Measurements from ENCODE around the gene CTAGE4.
A peak's percentile ranks its signal among the peaks of the same experiment; 100 is the strongest.
"Not testable (repeated sequence)": the region's sequence is repeated elsewhere in the genome, so short reads cannot be mapped to it uniquely, and the experiment has no call there.

The CTAGE4 gene

GRCh38 chr7:144193782-144194181 lies 10.5 kb downstream of the CTAGE4 start:
- not testable (repeated sequence) for H3K27me3 Mint-ChIP-seq; H3K4me3 Mint-ChIP-seq; H3K9me3 Mint-ChIP-seq; H3K4me1 Mint-ChIP-seq (ENCODE audit: low read depth); H3K27ac Mint-ChIP-seq; H3K36me3 Mint-ChIP-seq (ENCODE audit: low read depth); DNase-seq

- not testable (repeated sequence) for DNase-seq; H3K27me3 Mint-ChIP-seq; H3K27ac Mint-ChIP-seq; H3K4me3 Mint-ChIP-seq; H3K4me1 Mint-ChIP-seq (ENCODE audit: low read depth); H3K36me3 Mint-ChIP-seq (ENCODE audit: low read depth); H3K9me3 Mint-ChIP-seq
These were observed 11.2 kb downstream of the CTAGE4 start for GRCh38 chr7:144194453-144194852.

- peak within 1 kb of the TSS; percentile 55 for H3K27ac Mint-ChIP-seq
- H3K36me3 Mint-ChIP-seq (ENCODE audit: low read depth) = not testable (repeated sequence)
These were observed 12.1 kb downstream of the CTAGE4 start, which contains the start of gene ARHGEF35 for GRCh38 chr7:144195212-144195872. TSS of gene ARHGEF35 (minus strand) at chr7:144195833. CDS start at chr7:144188383, 7,450 bp downstream.

GRCh38 chr7:144198934-144199333 lies 15.7 kb downstream of the CTAGE4 start:
- H3K27ac Mint-ChIP-seq; H3K36me3 Mint-ChIP-seq (ENCODE audit: low read depth); H3K4me3 Mint-ChIP-seq; H3K4me1 Mint-ChIP-seq (ENCODE audit: low read depth); H3K9me3 Mint-ChIP-seq; H3K27me3 Mint-ChIP-seq; DNase-seq: not testable (repeated sequence)

More at GRCh38 chr7:144195212-144195872, 12.1 kb downstream of the CTAGE4 start, which contains the start of gene ARHGEF35:
- not testable (repeated sequence) for H3K27me3 Mint-ChIP-seq; H3K9me3 Mint-ChIP-seq; H3K4me1 Mint-ChIP-seq (ENCODE audit: low read depth)
- peak within 1 kb of the TSS; percentile 57 for H3K4me3 Mint-ChIP-seq
- DNase-seq = peak; percentile 35

GRCh38 chr7:144201978-144202377 lies 18.7 kb downstream of the CTAGE4 start:
- not testable (repeated sequence) for H3K4me1 Mint-ChIP-seq (ENCODE audit: low read depth); H3K27ac Mint-ChIP-seq; H3K4me3 Mint-ChIP-seq; H3K36me3 Mint-ChIP-seq (ENCODE audit: low read depth); H3K9me3 Mint-ChIP-seq; DNase-seq; H3K27me3 Mint-ChIP-seq

- not testable (repeated sequence) for H3K36me3 Mint-ChIP-seq (ENCODE audit: low read depth); H3K4me1 Mint-ChIP-seq (ENCODE audit: low read depth); H3K27me3 Mint-ChIP-seq; H3K27ac Mint-ChIP-seq; H3K9me3 Mint-ChIP-seq; H3K4me3 Mint-ChIP-seq; DNase-seq
These were observed 19.8 kb downstream of the CTAGE4 start for GRCh38 chr7:144203086-144203485.

GRCh38 chr7:144205306-144205705 lies 22.0 kb downstream of the CTAGE4 start:
- H3K9me3 Mint-ChIP-seq; H3K4me3 Mint-ChIP-seq; DNase-seq; H3K4me1 Mint-ChIP-seq (ENCODE audit: low read depth); H3K27ac Mint-ChIP-seq; H3K36me3 Mint-ChIP-seq (ENCODE audit: low read depth); H3K27me3 Mint-ChIP-seq: not testable (repeated sequence)

- H3K36me3 Mint-ChIP-seq (ENCODE audit: low read depth); H3K27ac Mint-ChIP-seq; H3K27me3 Mint-ChIP-seq; H3K4me3 Mint-ChIP-seq; H3K9me3 Mint-ChIP-seq; DNase-seq; H3K4me1 Mint-ChIP-seq (ENCODE audit: low read depth): not testable (repeated sequence)
These were observed 33.9 kb downstream of the CTAGE4 start for GRCh38 chr7:144217200-144217599.

GRCh38 chr7:144218581-144218980 lies 35.3 kb downstream of the CTAGE4 start:
- not testable (repeated sequence) for H3K4me1 Mint-ChIP-seq (ENCODE audit: low read depth); H3K27ac Mint-ChIP-seq; H3K36me3 Mint-ChIP-seq (ENCODE audit: low read depth); H3K9me3 Mint-ChIP-seq; H3K4me3 Mint-ChIP-seq; DNase-seq; H3K27me3 Mint-ChIP-seq

GRCh38 chr7:144219149-144219548 lies 35.9 kb downstream of the CTAGE4 start:
- not testable (repeated sequence) for H3K9me3 Mint-ChIP-seq; H3K27me3 Mint-ChIP-seq; H3K27ac Mint-ChIP-seq; H3K4me1 Mint-ChIP-seq (ENCODE audit: low read depth); DNase-seq; H3K36me3 Mint-ChIP-seq (ENCODE audit: low read depth); H3K4me3 Mint-ChIP-seq

GRCh38 chr7:144220531-144220930 lies 37.3 kb downstream of the CTAGE4 start:
- H3K36me3 Mint-ChIP-seq (ENCODE audit: low read depth); H3K27me3 Mint-ChIP-seq; H3K4me3 Mint-ChIP-seq; H3K9me3 Mint-ChIP-seq; H3K4me1 Mint-ChIP-seq (ENCODE audit: low read depth); H3K27ac Mint-ChIP-seq; DNase-seq: not testable (repeated sequence)

- H3K36me3 Mint-ChIP-seq (ENCODE audit: low read depth); H3K27me3 Mint-ChIP-seq; DNase-seq; H3K27ac Mint-ChIP-seq; H3K4me3 Mint-ChIP-seq; H3K9me3 Mint-ChIP-seq; H3K4me1 Mint-ChIP-seq (ENCODE audit: low read depth): not testable (repeated sequence)
These were observed 40.4 kb downstream of the CTAGE4 start for GRCh38 chr7:144223675-144224074.

- not testable (repeated sequence) for H3K36me3 Mint-ChIP-seq (ENCODE audit: low read depth)
These were observed 43.6 kb downstream of the CTAGE4 start for GRCh38 chr7:144226866-144227265.

GRCh38 chr7:144228810-144229209 lies 45.5 kb downstream of the CTAGE4 start:
- H3K27ac Mint-ChIP-seq = not testable (repeated sequence)

More at GRCh38 chr7:144226866-144227265, 43.6 kb downstream of the CTAGE4 start:
- H3K27ac Mint-ChIP-seq; H3K4me1 Mint-ChIP-seq (ENCODE audit: low read depth); H3K4me3 Mint-ChIP-seq; H3K9me3 Mint-ChIP-seq; H3K27me3 Mint-ChIP-seq; DNase-seq: not testable (repeated sequence)

GRCh38 chr7:144231027-144231426 lies 47.8 kb downstream of the CTAGE4 start:
- H3K36me3 Mint-ChIP-seq (ENCODE audit: low read depth); DNase-seq; H3K27ac Mint-ChIP-seq; H3K4me1 Mint-ChIP-seq (ENCODE audit: low read depth); H3K27me3 Mint-ChIP-seq; H3K9me3 Mint-ChIP-seq; H3K4me3 Mint-ChIP-seq: not testable (repeated sequence)

More at GRCh38 chr7:144228810-144229209, 45.5 kb downstream of the CTAGE4 start:
- not testable (repeated sequence) for DNase-seq; H3K4me1 Mint-ChIP-seq (ENCODE audit: low read depth); H3K27me3 Mint-ChIP-seq; H3K36me3 Mint-ChIP-seq (ENCODE audit: low read depth); H3K4me3 Mint-ChIP-seq; H3K9me3 Mint-ChIP-seq

GRCh38 chr7:144233039-144233438 lies 49.8 kb downstream of the CTAGE4 start:
- not testable (repeated sequence) for H3K27ac Mint-ChIP-seq, H3K4me3 Mint-ChIP-seq

More at GRCh38 chr7:144233039-144233438, 49.8 kb downstream of the CTAGE4 start:
- not testable (repeated sequence) for H3K9me3 Mint-ChIP-seq; H3K27me3 Mint-ChIP-seq; H3K36me3 Mint-ChIP-seq (ENCODE audit: low read depth); DNase-seq; H3K4me1 Mint-ChIP-seq (ENCODE audit: low read depth)
